Loucy (cell line): ENCODE data around the gene TENM4.

Experiments used
- CTCF ChIP-seq: fragments of 200-600 bp; sonication (generic); conservative IDR thresholded peaks from 2 replicates; pipeline ENCODE4 v1.5.1; 2014; ENCODE audit warnings: mild to moderate bottlenecking, antibody characterized with exemption, low read length
- EZH2phosphoT487 ChIP-seq: fragments of 200-600 bp; IDR thresholded peaks from 2 replicates; pipeline ENCODE4 v1.6.1; 2018; ENCODE audit warnings: antibody characterized with exemption, mild to moderate bottlenecking, moderate library complexity, borderline replicate concordance

GRCh38 chr11:79011357-79011756 lies 429.5 kb downstream of the TENM4 start:
- TF ChIP-seq CTCF (no peak), EZH2phosphoT487 (no peak)
